ENCODE data around the gene SLC45A3.

The SLC45A3 gene

GRCh38 chr1:205700865-205701401 lies 20.6 kb upstream of the SLC45A3 start:
- DNase-seq, result peak; percentile 70

GRCh38 chr1:205699416-205699815 lies 19.1 kb upstream of the SLC45A3 start:
- DNase-seq, result no peak

- no peak for DNase-seq
These were observed 18.6 kb upstream of the SLC45A3 start for GRCh38 chr1:205698921-205699320.

GRCh38 chr1:205693421-205693991 lies 13.2 kb upstream of the SLC45A3 start:
- DNase-seq, result no peak

- DNase-seq, result no peak
These were observed 12.1 kb upstream of the SLC45A3 start for GRCh38 chr1:205692423-205692822.

- no peak for DNase-seq
These were observed 9.9 kb upstream of the SLC45A3 start for GRCh38 chr1:205690122-205690756.

GRCh38 chr1:205689479-205689878 lies 9.2 kb upstream of the SLC45A3 start:
- no peak for DNase-seq

GRCh38 chr1:205688171-205689080 lies 8.1 kb upstream of the SLC45A3 start:
- DNase-seq, result no peak

GRCh38 chr1:205687242-205687641 lies 6.9 kb upstream of the SLC45A3 start:
- no peak for DNase-seq

- DNase-seq, result no peak
These were observed 1.1 kb upstream of the SLC45A3 start for GRCh38 chr1:205681364-205681763.

- no peak for DNase-seq
These were observed 1.8 kb downstream of the SLC45A3 start for GRCh38 chr1:205678286-205679111.

GRCh38 chr1:205677167-205677566 lies 3.1 kb downstream of the SLC45A3 start:
- DNase-seq, result no peak

- DNase-seq, result no peak
These were observed 3.7 kb downstream of the SLC45A3 start for GRCh38 chr1:205676597-205676996.

GRCh38 chr1:205676002-205676401 lies 4.3 kb downstream of the SLC45A3 start:
- DNase-seq, result no peak

GRCh38 chr1:205675247-205675646 lies 5.1 kb downstream of the SLC45A3 start:
- no peak for DNase-seq

GRCh38 chr1:205672970-205673369 lies 7.3 kb downstream of the SLC45A3 start:
- DNase-seq, result no peak

- DNase-seq, result no peak
These were observed 7.9 kb downstream of the SLC45A3 start for GRCh38 chr1:205672395-205672889.

- no peak for DNase-seq
These were observed 9.5 kb downstream of the SLC45A3 start for GRCh38 chr1:205670611-205671430.

- DNase-seq, result no peak
These were observed 10.2 kb downstream of the SLC45A3 start for GRCh38 chr1:205670150-205670446.

- DNase-seq, result no peak
These were observed 10.8 kb downstream of the SLC45A3 start for GRCh38 chr1:205669341-205670149.

GRCh38 chr1:205668951-205669340 lies 11.4 kb downstream of the SLC45A3 start:
- no peak for DNase-seq

All from left hindlimb (tissue), 1 donor.